ENCODE results near the gene SELENOO.

The SELENOO gene

DNA sequence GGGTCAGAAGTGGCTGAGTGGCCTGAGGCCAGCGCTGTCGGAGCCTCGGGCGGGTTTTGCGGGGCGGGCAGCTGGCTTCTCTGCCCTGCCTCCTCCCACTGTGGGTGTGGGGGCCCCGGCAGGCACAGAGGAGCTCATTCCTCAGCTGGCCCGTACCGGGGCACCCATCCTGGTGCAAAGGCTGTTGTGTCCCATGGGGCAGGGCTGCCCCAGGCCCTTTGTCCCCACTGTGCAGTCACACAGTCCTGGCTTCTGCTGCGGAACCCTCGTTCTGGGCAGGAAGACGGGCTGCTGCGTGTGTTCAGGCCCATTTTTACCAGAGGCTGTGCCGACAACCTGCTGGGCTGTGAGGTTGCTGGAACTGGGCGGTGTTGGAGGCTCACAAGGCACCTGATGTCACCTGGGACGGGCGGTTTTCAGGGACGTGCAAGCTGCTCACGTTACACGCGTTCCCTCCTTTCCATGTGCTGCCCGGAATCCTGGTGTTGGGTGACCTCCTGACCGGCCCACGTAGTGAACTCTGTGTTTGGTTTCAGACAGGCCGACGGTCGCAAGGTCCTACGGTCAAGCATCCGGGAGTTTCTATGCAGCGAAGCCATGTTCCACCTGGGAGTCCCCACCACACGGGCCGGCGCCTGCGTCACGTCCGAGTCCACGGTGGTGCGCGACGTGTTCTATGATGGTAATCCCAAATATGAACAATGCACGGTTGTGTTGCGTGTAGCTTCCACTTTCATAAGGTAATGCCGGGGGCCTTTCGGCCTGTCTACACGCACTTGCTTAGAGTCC is 5.2 kb downstream of the SELENOO start:
- Histone ChIP-seq H3K9ac (ENCODE audit: low read length) (no peak overlapping the region), H3K36me3 (ENCODE audit: control insufficient read depth, insufficient read depth, low read length) (peaks cover 42% of the 10 kb centered on the region)

DNA sequence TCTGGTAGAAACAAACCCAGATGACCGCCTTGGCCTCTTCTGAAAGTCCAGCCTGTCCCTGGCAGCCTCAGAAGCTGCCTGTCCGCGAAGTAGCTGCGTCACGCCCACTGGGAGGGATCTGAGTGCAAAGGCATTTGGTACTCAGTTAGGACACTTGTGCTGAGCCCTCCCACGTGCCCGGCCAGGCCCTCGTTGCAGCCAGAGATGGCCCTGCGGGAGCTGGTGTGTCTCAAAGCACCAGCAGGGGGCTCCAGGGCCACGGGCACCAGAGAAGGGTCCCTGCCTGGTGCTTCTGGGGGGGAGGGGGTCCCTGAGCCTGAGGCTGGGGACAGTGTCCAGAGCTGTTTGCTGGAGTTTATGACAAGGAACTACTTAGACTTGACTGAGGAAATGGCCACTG is 5.8 kb downstream of the SELENOO start:
- peaks cover 47% of the 10 kb centered on the region for H3K36me3 ChIP-seq (ENCODE audit: control insufficient read depth, insufficient read depth, low read length)
- no peaks in the 10 kb centered on the region for H3K9me3 ChIP-seq (ENCODE audit: control insufficient read depth, insufficient read depth, low read depth, low read length)

More for the DNA sequence above, 5.2 kb downstream of the SELENOO start:
- H3K4me1 ChIP-seq (ENCODE audit: control insufficient read depth, insufficient read depth, low read length): peaks cover 5% of the 10 kb centered on the region; the same call in 1 of the 2 replicates
- no peaks in the 10 kb centered on the region for H3K27me3 ChIP-seq (ENCODE audit: control insufficient read depth, insufficient read depth, low read length)
- H3K9me3 ChIP-seq (ENCODE audit: control insufficient read depth, insufficient read depth, low read depth, low read length): no peaks in the 10 kb centered on the region
- H3K4me3 ChIP-seq (ENCODE audit: low read depth, low read length): no peak overlapping the region
- no peak overlapping the region for H3K27ac ChIP-seq (ENCODE audit: low read depth, low read length)

DNA sequence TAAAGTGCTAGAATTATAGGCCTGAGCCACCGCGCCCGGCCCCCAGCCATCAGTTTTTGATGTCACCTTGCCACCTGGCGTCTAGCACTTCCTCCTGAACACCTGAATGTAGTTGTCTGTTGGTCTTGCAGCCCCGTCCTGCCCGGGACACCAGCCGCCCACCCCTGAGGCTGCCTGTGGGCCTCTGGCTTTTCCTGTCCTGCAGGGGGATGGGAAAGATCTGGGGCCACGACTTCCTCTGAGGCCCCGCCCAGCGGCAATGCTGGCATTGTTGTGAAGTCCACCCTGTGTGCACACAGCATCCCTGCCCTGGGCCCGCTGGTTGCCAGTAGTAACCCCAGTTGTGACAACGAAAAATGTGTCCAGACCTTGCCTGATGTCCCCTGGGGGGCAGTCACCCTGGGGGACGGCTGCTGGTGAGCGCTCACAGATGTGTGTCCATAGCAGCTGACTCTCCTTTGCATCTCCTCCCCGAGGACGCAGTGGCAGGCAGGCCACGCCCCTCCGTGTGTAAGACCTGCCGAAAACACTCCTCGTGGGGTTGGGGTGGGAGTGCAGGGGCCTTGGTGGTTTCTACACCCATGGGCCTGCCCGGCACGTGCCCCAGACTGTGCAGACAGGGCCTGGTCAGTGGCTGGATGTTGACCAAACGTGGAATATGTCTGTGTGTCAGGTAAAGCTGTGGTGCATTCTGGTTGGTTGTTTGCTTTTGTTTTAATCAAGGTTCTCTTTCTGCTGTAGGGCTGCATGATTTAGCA is 6.8 kb downstream of the SELENOO start:
- Histone ChIP-seq H3K36me3 (ENCODE audit: control insufficient read depth, insufficient read depth, low read length) (peaks cover 55% of the 10 kb centered on the region), H3K4me3 (ENCODE audit: low read depth, low read length) (no peak overlapping the region), H3K9me3 (ENCODE audit: control insufficient read depth, insufficient read depth, low read depth, low read length) (no peaks in the 10 kb centered on the region), H3K4me1 (ENCODE audit: control insufficient read depth, insufficient read depth, low read length) (0 out of 2 replicates have a peak, but pooled peaks cover 5% of the 10 kb centered on the region), H3K27me3 (ENCODE audit: control insufficient read depth, insufficient read depth, low read length) (no peaks in the 10 kb centered on the region), H3K27ac (ENCODE audit: low read depth, low read length) (no peak overlapping the region), H3K9ac (ENCODE audit: low read length) (no peak overlapping the region)

More for the DNA sequence above, 5.8 kb downstream of the SELENOO start:
- H3K4me1 ChIP-seq (ENCODE audit: control insufficient read depth, insufficient read depth, low read length): peaks cover 5% of the 10 kb centered on the region; the same call in 1 of the 2 replicates
- H3K4me3 ChIP-seq (ENCODE audit: low read depth, low read length): no peak overlapping the region
- H3K27ac ChIP-seq (ENCODE audit: low read depth, low read length): no peak overlapping the region
- H3K9ac ChIP-seq (ENCODE audit: low read length): no peak overlapping the region
- H3K27me3 ChIP-seq (ENCODE audit: control insufficient read depth, insufficient read depth, low read length): no peaks in the 10 kb centered on the region

DNA sequence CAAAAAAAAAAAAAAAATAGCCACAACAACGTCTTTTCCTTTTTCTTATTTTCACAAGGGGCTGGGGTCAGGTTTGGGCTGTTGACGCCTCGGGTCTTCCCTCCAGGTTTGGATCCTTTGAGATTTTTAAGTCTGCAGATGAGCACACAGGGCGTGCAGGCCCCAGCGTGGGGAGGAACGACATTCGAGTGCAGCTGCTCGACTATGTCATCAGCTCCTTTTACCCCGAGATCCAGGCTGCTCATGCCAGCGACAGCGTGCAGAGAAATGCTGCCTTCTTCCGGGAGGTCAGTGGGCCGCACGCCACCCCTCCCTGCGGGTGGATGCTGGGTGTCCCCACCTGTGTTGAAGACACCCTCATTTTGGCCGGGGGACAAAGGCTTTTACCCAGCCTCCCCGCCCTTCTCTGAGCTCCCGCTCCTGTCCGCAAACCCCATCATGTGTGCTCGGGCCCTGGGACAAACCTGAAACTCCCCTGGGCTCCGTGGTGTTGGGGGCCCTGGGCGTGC is 7.7 kb downstream of the SELENOO start:
- no peak overlapping the region for H3K9ac ChIP-seq (ENCODE audit: low read length)
- no peaks in the 10 kb centered on the region for H3K9me3 ChIP-seq (ENCODE audit: control insufficient read depth, insufficient read depth, low read depth, low read length)
- H3K27ac ChIP-seq (ENCODE audit: low read depth, low read length): no peak overlapping the region
- peaks cover 58% of the 10 kb centered on the region for H3K36me3 ChIP-seq (ENCODE audit: control insufficient read depth, insufficient read depth, low read length)
- H3K4me1 ChIP-seq (ENCODE audit: control insufficient read depth, insufficient read depth, low read length): 0 out of 2 replicates have a peak, but pooled peaks cover 5% of the 10 kb centered on the region
- no peak overlapping the region for H3K4me3 ChIP-seq (ENCODE audit: low read depth, low read length)
- no peaks in the 10 kb centered on the region for H3K27me3 ChIP-seq (ENCODE audit: control insufficient read depth, insufficient read depth, low read length)

DNA sequence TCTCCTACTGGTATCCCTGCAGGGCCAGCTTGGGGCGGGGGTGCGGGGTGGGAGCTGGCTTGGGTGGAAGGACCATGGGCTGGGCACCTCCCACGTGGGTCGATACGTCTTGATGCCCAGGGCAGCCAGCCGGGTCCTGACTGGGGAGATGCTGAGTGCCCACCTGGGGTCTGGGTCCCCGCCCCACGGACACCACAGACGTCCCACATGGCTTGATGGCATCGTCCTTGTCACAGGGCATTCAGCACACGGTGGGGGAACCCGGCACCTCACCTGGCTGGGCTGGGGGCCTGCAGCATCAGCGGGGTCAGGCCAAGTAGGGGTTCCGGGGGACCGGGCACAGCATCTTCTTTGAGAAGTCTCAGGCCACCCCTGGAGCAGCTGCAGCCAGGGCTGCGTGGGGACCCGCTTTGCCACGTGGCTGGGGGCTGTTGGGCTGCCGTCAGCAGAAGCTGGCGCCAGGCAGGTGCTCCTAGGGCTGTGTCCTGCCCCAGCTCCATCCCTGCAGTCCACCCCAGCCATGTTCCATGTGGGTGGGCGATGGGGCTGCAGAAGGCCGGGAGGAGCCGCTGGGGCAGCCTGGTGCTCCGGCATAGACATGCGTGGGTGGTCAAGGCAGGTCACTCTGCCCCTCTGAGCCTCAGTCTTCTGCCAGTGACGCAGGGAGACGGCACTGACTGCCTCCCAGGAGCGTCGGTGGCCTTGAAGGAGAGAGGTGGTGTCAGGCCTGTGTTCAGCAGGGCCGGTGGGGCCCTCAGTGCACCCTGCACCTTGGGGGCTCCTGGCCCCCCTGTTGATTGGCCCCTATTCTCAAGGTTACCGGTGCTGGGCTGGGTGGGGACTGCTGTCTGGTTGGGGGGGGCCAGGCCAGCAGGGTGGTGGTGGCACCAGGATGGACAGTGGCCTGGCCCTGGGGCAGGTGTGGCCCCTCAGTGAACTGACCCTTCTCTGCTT is 8.4 kb downstream of the SELENOO start:
- peaks cover 57% of the 10 kb centered on the region for H3K36me3 ChIP-seq (ENCODE audit: control insufficient read depth, insufficient read depth, low read length)
- H3K9ac ChIP-seq (ENCODE audit: low read length): no peak overlapping the region
- no peak overlapping the region for H3K27ac ChIP-seq (ENCODE audit: low read depth, low read length)
- H3K27me3 ChIP-seq (ENCODE audit: control insufficient read depth, insufficient read depth, low read length): no peaks in the 10 kb centered on the region
- H3K4me3 ChIP-seq (ENCODE audit: low read depth, low read length): no peak overlapping the region
- H3K4me1 ChIP-seq (ENCODE audit: control insufficient read depth, insufficient read depth, low read length): 0 out of 2 replicates have a peak, but pooled peaks cover 5% of the 10 kb centered on the region
- H3K9me3 ChIP-seq (ENCODE audit: control insufficient read depth, insufficient read depth, low read depth, low read length): no peaks in the 10 kb centered on the region

DNA sequence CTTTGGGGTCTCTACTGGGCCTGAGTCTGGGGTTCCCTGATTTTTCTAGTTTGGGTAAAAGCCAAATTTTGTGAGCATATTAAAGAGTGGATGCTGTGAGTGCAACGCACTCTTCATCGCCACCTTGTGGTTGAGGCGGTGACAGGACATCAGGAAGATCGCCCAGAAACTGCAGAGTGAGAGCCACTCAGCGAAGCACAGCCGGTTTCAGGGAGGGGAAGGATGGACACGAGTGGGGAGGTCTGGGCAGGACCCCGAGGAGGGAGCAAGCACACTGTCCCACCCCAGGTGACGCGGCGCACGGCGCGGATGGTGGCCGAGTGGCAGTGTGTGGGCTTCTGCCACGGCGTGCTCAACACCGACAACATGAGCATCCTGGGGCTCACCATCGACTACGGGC is 9.1 kb downstream of the SELENOO start:
- no peak overlapping the region for H3K27ac ChIP-seq (ENCODE audit: low read depth, low read length)
- H3K4me1 ChIP-seq (ENCODE audit: control insufficient read depth, insufficient read depth, low read length): 0 out of 2 replicates have a peak, but pooled peaks cover 5% of the 10 kb centered on the region
- H3K36me3 ChIP-seq (ENCODE audit: control insufficient read depth, insufficient read depth, low read length): peaks cover 60% of the 10 kb centered on the region

DNA sequence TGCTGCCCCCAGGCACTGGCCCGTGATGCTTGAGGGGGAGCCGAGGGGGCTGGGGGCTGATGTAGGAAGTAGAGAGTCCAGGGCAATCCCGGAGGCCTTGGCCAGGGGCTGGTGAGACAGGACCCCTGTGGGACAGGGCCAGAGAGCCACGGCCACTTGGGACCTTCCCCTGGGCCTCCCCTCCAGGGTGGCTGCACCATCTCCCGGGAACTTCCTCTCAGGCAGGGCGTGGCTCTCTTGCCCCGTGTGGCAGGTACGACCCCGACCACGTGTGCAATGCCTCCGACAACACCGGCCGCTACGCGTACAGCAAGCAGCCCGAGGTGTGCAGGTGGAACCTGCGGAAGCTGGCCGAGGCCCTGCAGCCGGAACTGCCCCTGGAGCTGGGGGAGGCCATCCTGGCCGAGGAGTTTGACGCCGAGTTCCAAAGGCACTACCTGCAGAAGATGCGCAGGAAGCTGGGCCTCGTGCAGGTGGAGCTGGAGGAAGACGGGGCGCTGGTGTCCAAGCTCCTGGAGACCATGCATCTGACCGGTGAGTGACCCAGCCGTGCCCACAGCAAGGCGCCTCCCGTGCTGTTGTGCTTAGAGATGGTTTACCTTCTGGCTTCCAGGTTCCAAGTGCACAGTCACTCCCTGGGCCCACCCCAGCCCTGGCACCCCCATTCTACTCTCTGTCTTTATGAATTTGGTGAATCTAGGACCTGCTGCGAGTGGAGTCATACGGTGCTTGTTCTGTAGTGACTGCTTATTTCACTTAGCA is 9.7 kb downstream of the SELENOO start:
- Histone ChIP-seq H3K36me3 (ENCODE audit: control insufficient read depth, insufficient read depth, low read length) (peaks cover 65% of the 10 kb centered on the region), H3K9ac (ENCODE audit: low read length) (no peak overlapping the region), H3K27me3 (ENCODE audit: control insufficient read depth, insufficient read depth, low read length) (no peaks in the 10 kb centered on the region), H3K4me3 (ENCODE audit: low read depth, low read length) (no peak overlapping the region), H3K27ac (ENCODE audit: low read depth, low read length) (no peak overlapping the region), H3K4me1 (ENCODE audit: control insufficient read depth, insufficient read depth, low read length) (0 out of 2 replicates have a peak, but pooled peaks cover 5% of the 10 kb centered on the region), H3K9me3 (ENCODE audit: control insufficient read depth, insufficient read depth, low read depth, low read length) (no peaks in the 10 kb centered on the region)

More for the DNA sequence above, 9.1 kb downstream of the SELENOO start:
- H3K4me3 ChIP-seq (ENCODE audit: low read depth, low read length): no peak overlapping the region
- H3K27me3 ChIP-seq (ENCODE audit: control insufficient read depth, insufficient read depth, low read length): no peaks in the 10 kb centered on the region
- no peak overlapping the region for H3K9ac ChIP-seq (ENCODE audit: low read length)
- no peaks in the 10 kb centered on the region for H3K9me3 ChIP-seq (ENCODE audit: control insufficient read depth, insufficient read depth, low read depth, low read length)

DNA sequence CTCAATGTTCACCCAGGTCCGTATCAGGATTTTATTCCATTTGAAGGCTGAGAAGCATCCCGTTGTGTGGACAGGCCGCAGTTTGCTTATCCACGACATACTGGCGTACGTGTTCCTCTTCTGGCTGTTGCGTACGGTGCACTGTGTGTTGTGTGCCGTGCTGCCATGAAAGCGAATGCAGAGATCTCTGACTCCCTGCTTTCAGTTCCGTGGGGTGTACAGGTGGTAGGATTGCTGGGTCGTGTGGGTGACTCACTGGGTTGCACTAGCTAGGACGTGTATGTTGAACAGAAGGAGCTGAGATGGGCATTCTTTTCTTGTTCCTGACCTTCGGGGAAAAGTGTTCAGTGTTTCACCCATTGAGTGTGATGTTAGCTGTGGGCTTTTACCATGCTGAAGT is 10.3 kb downstream of the SELENOO start:
- H3K9me3 ChIP-seq (ENCODE audit: control insufficient read depth, insufficient read depth, low read depth, low read length): no peaks in the 10 kb centered on the region
- no peaks in the 10 kb centered on the region for H3K27me3 ChIP-seq (ENCODE audit: control insufficient read depth, insufficient read depth, low read length)
- H3K9ac ChIP-seq (ENCODE audit: low read length): no peak overlapping the region
- peaks cover 71% of the 10 kb centered on the region for H3K36me3 ChIP-seq (ENCODE audit: control insufficient read depth, insufficient read depth, low read length)
- H3K4me3 ChIP-seq (ENCODE audit: low read depth, low read length): no peak overlapping the region
- H3K4me1 ChIP-seq (ENCODE audit: control insufficient read depth, insufficient read depth, low read length): 0 out of 2 replicates have a peak, but pooled peaks cover 3% of the 10 kb centered on the region
- H3K27ac ChIP-seq (ENCODE audit: low read depth, low read length): no peak overlapping the region

DNA sequence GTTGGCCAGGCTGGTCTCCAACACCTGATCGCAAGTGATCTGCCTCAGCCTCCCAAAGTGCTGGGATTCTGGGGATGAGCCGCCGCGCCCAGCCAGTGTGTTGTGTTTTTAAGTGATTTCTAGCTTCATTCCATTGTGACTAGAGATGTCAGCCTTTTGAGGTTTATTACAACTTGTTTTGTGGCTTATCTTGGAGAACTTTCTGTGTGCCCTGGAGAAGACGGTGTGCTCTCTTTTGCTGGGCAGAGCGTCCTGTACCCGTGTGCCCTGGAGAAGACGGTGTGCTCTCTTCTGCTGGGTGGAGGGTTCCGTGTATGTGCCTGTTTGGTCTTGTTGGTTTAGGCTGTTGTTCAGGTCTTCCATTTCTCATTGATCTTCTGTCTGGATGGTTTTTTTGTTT is 12.5 kb downstream of the SELENOO start:
- H3K36me3 ChIP-seq (ENCODE audit: control insufficient read depth, insufficient read depth, low read length): peaks cover 76% of the 10 kb centered on the region
- H3K9me3 ChIP-seq (ENCODE audit: control insufficient read depth, insufficient read depth, low read depth, low read length): no peaks in the 10 kb centered on the region
- no peaks in the 10 kb centered on the region for H3K27me3 ChIP-seq (ENCODE audit: control insufficient read depth, insufficient read depth, low read length)
- H3K4me1 ChIP-seq (ENCODE audit: control insufficient read depth, insufficient read depth, low read length): no peaks in the 10 kb centered on the region
- no peak overlapping the region for H3K4me3 ChIP-seq (ENCODE audit: low read depth, low read length)
- H3K27ac ChIP-seq (ENCODE audit: low read depth, low read length): no peak overlapping the region
- H3K9ac ChIP-seq (ENCODE audit: low read length): no peak overlapping the region

All from HUES6 (cell line).